Body of pancreas (tissue), 4 donors: ENCODE data around the gene GCG.

Experiments used
- CTCF ChIP-seq, 7 experiments: fragments of 450-650 bp in 4 of 7; fragments of 200-600 bp in 3 of 7; sonication (generic) in 3 of 7; IDR thresholded peaks; one replicate each; pipeline ENCODE4 v1.5.1; 2016 to 2019; ENCODE audit warnings: antibody characterized with exemption in 7 of 7
- POLR2A ChIP-seq, 3 donors: fragments of 450-650 bp; IDR thresholded peaks; one replicate each; pipeline ENCODE4 v1.6.1; 2016; ENCODE audit warnings: antibody characterized with exemption in 3 of 3, mild to moderate bottlenecking in 2 of 3

- no peak for TF ChIP-seq POLR2A (IDR thresholded peaks at IDR 0.05)
- no peak for TF ChIP-seq CTCF (IDR thresholded peaks at IDR 0.05)
Observed at GRCh38 chr2:162175714-162176113, 23.7 kb upstream of the GCG start.
